ENCODE measurements around the gene GJA4.

- TF ChIP-seq CTCF (conservative IDR thresholded peaks at IDR 0.05 in 1 of 2, IDR thresholded peaks at IDR 0.05 in 1 of 2; ENCODE audit: low read depth in 1 of 2, low read length in 2 of 2) (no peak), EZH2 (IDR thresholded peaks at IDR 0.05; ENCODE audit: low read length, missing control alignments) (no peak)
These were observed 45.2 kb upstream of the GJA4 start for GRCh38 chr1:34747638-34747941.

Measured in fibroblast of lung (primary cell).